Colonic mucosa (tissue), 4 donors: ENCODE results near the gene CALM3. TPM values are rescaled to one million over a fixed set of nuclear protein-coding genes. Genes with fewer than 3 reads are reported as not detected.
"Not testable (repeated sequence)": the region's sequence is repeated elsewhere in the genome, so short reads cannot be mapped to it uniquely, and the experiment has no call there.

Experiments used
- DNase-seq: peaks from one replicate; pipeline ENCODE4 v3.0.0-alpha.2; 2020
- H3K27ac ChIP-seq: fragments of 200-600 bp; one replicate; pipeline ENCODE4 v1.8.0; 2021
- H3K27me3 ChIP-seq: fragments of 200-600 bp; one replicate; pipeline ENCODE4 v1.8.0; 2021
- H3K36me3 ChIP-seq: fragments of 200-600 bp; one replicate; pipeline ENCODE4 v1.8.0; 2021
- H3K4me1 ChIP-seq: fragments of 200-600 bp; one replicate; pipeline ENCODE4 v1.8.0; 2021; ENCODE audit warnings: mild to moderate bottlenecking
- H3K4me3 ChIP-seq: fragments of 200-600 bp; one replicate; pipeline ENCODE4 v1.8.0; 2021
- H3K9ac ChIP-seq, 2 donors: one replicate each; pipeline ENCODE4 v1.7.0; 2013; ENCODE audit warnings: control low read depth in 2 of 2, low read depth in 2 of 2, low read length in 2 of 2
- H3K9me3 ChIP-seq: fragments of 200-600 bp; one replicate; pipeline ENCODE4 v1.8.0; 2021
- CTCF ChIP-seq: fragments of 200-600 bp; IDR thresholded peaks from one replicate; pipeline ENCODE4 v1.8.0; 2022; ENCODE audit warnings: antibody characterized with exemption, mild to moderate bottlenecking
- intact Hi-C: fragments of 100-400 bp; cut with DNase I; formaldehyde crosslinking; loops from one replicate; pipeline ENCODE4 v1.14.1; 2022
- total RNA-seq, 2 donors: library from RNA; stranded (reverse); fragmentation: NEBNext Ultra II Directional in 1 of 2; extraction: Animal tissue kit (Norgen Biotek cat#: 25700) in 1 of 2; gene quantifications; one replicate each; pipeline ENCODE4 v1.2.1, GENCODE V29; 2021
- donor health status: healthy.
- donor health status: DM: no; HTN: no; CAD: no.
- donor health status: DM: no; HTN: no; CAD: no.

CALM3 gene
- total RNA-seq, 2 donors from 2014 or later = 309 to 444 TPM

- intact Hi-C loops = no loop called here
These were observed 41.9 kb upstream of the CALM3 start for GRCh38 chr19:46559203-46559602.

GRCh38 chr19:46559675-46560074 is 41.5 kb upstream of the CALM3 start:
- H3K9ac ChIP-seq, H3K9me3 ChIP-seq, intact Hi-C loops, DNase-seq, H3K27me3 ChIP-seq, H3K4me1 ChIP-seq, H3K4me3 ChIP-seq, H3K27ac ChIP-seq, H3K36me3 ChIP-seq: not testable (repeated sequence)

More at GRCh38 chr19:46559203-46559602, 41.9 kb upstream of the CALM3 start:
- no peak overlapping the region for H3K27ac ChIP-seq
- H3K4me1 ChIP-seq = no peaks in the 10 kb centered on the region
- no peak overlapping the region for H3K4me3 ChIP-seq
- TF ChIP-seq CTCF = no peak
- H3K36me3 ChIP-seq = no peaks in the 10 kb centered on the region
- H3K27me3 ChIP-seq = no peaks in the 10 kb centered on the region
- DNase-seq = no peak
- H3K9me3 ChIP-seq = no peaks in the 10 kb centered on the region
- H3K9ac ChIP-seq = no peak overlapping the region

GRCh38 chr19:46564701-46565100 is 36.4 kb upstream of the CALM3 start:
- Histone ChIP-seq H3K27ac (no peak overlapping the region), H3K9ac (no peak overlapping the region), H3K4me1 (no peaks in the 10 kb centered on the region), H3K36me3 (no peaks in the 10 kb centered on the region), H3K27me3 (no peaks in the 10 kb centered on the region), H3K9me3 (no peaks in the 10 kb centered on the region), H3K4me3 (no peak overlapping the region)
- intact Hi-C loops = no loop called here
- TF ChIP-seq CTCF = no peak
- no peak for DNase-seq

- H3K36me3 ChIP-seq = no peaks in the 10 kb centered on the region
- intact Hi-C loops = no loop called here
- H3K27me3 ChIP-seq = no peaks in the 10 kb centered on the region
- no peak overlapping the region for H3K9ac ChIP-seq
- H3K4me3 ChIP-seq = no peak overlapping the region
- DNase-seq = no peak
- no peaks in the 10 kb centered on the region for H3K4me1 ChIP-seq
- no peak overlapping the region for H3K27ac ChIP-seq
- no peak for TF ChIP-seq CTCF
- no peaks in the 10 kb centered on the region for H3K9me3 ChIP-seq
These were observed 29.6 kb upstream of the CALM3 start for GRCh38 chr19:46571495-46571894.

- no peaks in the 10 kb centered on the region for H3K27me3 ChIP-seq
- H3K9me3 ChIP-seq = no peaks in the 10 kb centered on the region
- no peak overlapping the region for H3K9ac ChIP-seq
- no peak overlapping the region for H3K4me3 ChIP-seq
- no peak for TF ChIP-seq CTCF
- no peaks in the 10 kb centered on the region for H3K36me3 ChIP-seq
- no peak for DNase-seq
- no peaks in the 10 kb centered on the region for H3K4me1 ChIP-seq
- no peak overlapping the region for H3K27ac ChIP-seq
- intact Hi-C loops = no loop called here
These were observed 27.2 kb upstream of the CALM3 start for GRCh38 chr19:46573679-46574498.

- no peak overlapping the region for H3K27ac ChIP-seq
- no peaks in the 10 kb centered on the region for H3K9me3 ChIP-seq
- no peaks in the 10 kb centered on the region for H3K4me1 ChIP-seq
- H3K36me3 ChIP-seq = no peaks in the 10 kb centered on the region
- TF ChIP-seq CTCF = no peak
- intact Hi-C loops = no loop called here
- H3K4me3 ChIP-seq = no peak overlapping the region
- no peak overlapping the region for H3K9ac ChIP-seq
- DNase-seq = no peak
- H3K27me3 ChIP-seq = no peaks in the 10 kb centered on the region
These were observed 26.6 kb upstream of the CALM3 start for GRCh38 chr19:46574533-46574932.
